CD4-positive, alpha-beta T cell treated with Interleukin-4 for 4 hours (primary cell): Measurements from ENCODE around the gene EVX1.

Source experiments
- DNase-seq: peaks from one replicate; pipeline ENCODE4 v3.0.0-alpha.2; 2020

Gene EVX1

GRCh38 chr7:27205325-27206280, 37.0 kb upstream of the EVX1 start:
- DNase-seq: no peak

GRCh38 chr7:27207348-27207985, 35.1 kb upstream of the EVX1 start:
- DNase-seq: no peak

GRCh38 chr7:27208998-27209397, 33.6 kb upstream of the EVX1 start:
- no peak for DNase-seq

GRCh38 chr7:27209933-27210440, 32.6 kb upstream of the EVX1 start:
- no peak for DNase-seq

GRCh38 chr7:27210441-27211083, 32.0 kb upstream of the EVX1 start:
- DNase-seq: peak; percentile 22

GRCh38 chr7:27211084-27211446, 31.5 kb upstream of the EVX1 start:
- DNase-seq: no peak

- DNase-seq: no peak
Measured at GRCh38 chr7:27211764-27212204, 30.8 kb upstream of the EVX1 start.

- no peak for DNase-seq
Measured at GRCh38 chr7:27212497-27213432, 29.8 kb upstream of the EVX1 start.

- no peak for DNase-seq
Measured at GRCh38 chr7:27213433-27214238, 29.0 kb upstream of the EVX1 start.

- DNase-seq: no peak
Measured at GRCh38 chr7:27214239-27214950, 28.2 kb upstream of the EVX1 start.

- DNase-seq: no peak
Measured at GRCh38 chr7:27215356-27215755, 27.2 kb upstream of the EVX1 start.

- DNase-seq: no peak
Measured at GRCh38 chr7:27217951-27218350, 24.7 kb upstream of the EVX1 start.

GRCh38 chr7:27219821-27220220, 22.8 kb upstream of the EVX1 start:
- no peak for DNase-seq

- no peak for DNase-seq
Measured at GRCh38 chr7:27220440-27220955, 22.1 kb upstream of the EVX1 start.

- DNase-seq: no peak
Measured at GRCh38 chr7:27221201-27221797, 21.3 kb upstream of the EVX1 start.

GRCh38 chr7:27223941-27224575, 18.5 kb upstream of the EVX1 start:
- no peak for DNase-seq

- DNase-seq: no peak
Measured at GRCh38 chr7:27224983-27225934, 17.3 kb upstream of the EVX1 start.

- no peak for DNase-seq
Measured at GRCh38 chr7:27229448-27229847, 13.2 kb upstream of the EVX1 start.
